ENCODE data around the gene TTI1.

GRCh38 chr20:38018385-38018784 is 14.9 kb downstream of the TTI1 start:
- no peak for TF ChIP-seq CTCF (IDR thresholded peaks at IDR 0.05)
- no peak for TF ChIP-seq POLR2AphosphoS5 (IDR thresholded peaks at IDR 0.05; ENCODE audit: low read depth, low read length)
- TF ChIP-seq USF2 (IDR thresholded peaks at IDR 0.05; ENCODE audit: borderline replicate concordance, low read depth, low read length) = no peak
- no peak for TF ChIP-seq GABPA (IDR thresholded peaks at IDR 0.05; ENCODE audit: low read depth)
- no peak for TF ChIP-seq CHD2 (IDR thresholded peaks at IDR 0.05; ENCODE audit: low read length, partially characterized antibody)
- TF ChIP-seq NRF1 (IDR thresholded peaks at IDR 0.05; ENCODE audit: low read depth, low read length) = no peak
- no peak for TF ChIP-seq PBX3 (IDR thresholded peaks at IDR 0.05)
- TF ChIP-seq EP300 (IDR thresholded peaks at IDR 0.05; ENCODE audit: borderline replicate concordance in 1 of 2, low read depth in 1 of 2, low read length in 1 of 2) = no peak
- no peak for TF ChIP-seq RAD21 (IDR thresholded peaks at IDR 0.05; ENCODE audit: low read length)
- no peak for TF ChIP-seq SMC3 (IDR thresholded peaks at IDR 0.05; ENCODE audit: low read depth, low read length)
